D721Med (cell line): ENCODE measurements around the gene PLD4.

Experiments
- DNase-seq: peaks from one replicate; pipeline ENCODE4 v3.0.0; 2011; ENCODE audit warnings: low spot score; ENCODE audit not compliant: insufficient read length
- FAIRE-seq: peaks from 2 replicates; lab custom pipeline; 2011; peaks lifted over from hg19 to GRCh38; lab: Jason Lieb, UNC
- CTCF ChIP-seq: IDR thresholded peaks from 2 replicates; pipeline ENCODE4 v1.5.1; 2012; ENCODE audit warnings: mild to moderate bottlenecking, control low read depth; ENCODE audit not compliant: insufficient read depth; ENCODE audit errors: missing control alignments

Gene PLD4

GRCh38 chr14:104980611-104981531 is 56.2 kb downstream of the PLD4 start:
- DNase-seq (no peak), FAIRE-seq (no peak)

GRCh38 chr14:104981699-104982541 is 57.2 kb downstream of the PLD4 start:
- no peak for TF ChIP-seq CTCF
- DNase-seq: no peak
- no peak for FAIRE-seq

More at GRCh38 chr14:104980611-104981531, 56.2 kb downstream of the PLD4 start:
- TF ChIP-seq CTCF: no peak

GRCh38 chr14:104982548-104983230 is 58.0 kb downstream of the PLD4 start:
- FAIRE-seq (no peak), DNase-seq (no peak)
- no peak for TF ChIP-seq CTCF
